HG02798 (cell line): ENCODE data around the gene ZSWIM3.
"Not testable (repeated sequence)": the region's sequence is repeated elsewhere in the genome, so short reads cannot be mapped to it uniquely, and the experiment has no call there.

Experiments
- ATAC-seq: cut with Tn5 transposase; IDR thresholded peaks from one replicate; pipeline ENCODE4 v1.9.1; 2021; ENCODE audit warnings: mild to moderate bottlenecking; ENCODE audit not compliant: unreplicated experiment, poor library complexity

Gene ZSWIM3

DNA sequence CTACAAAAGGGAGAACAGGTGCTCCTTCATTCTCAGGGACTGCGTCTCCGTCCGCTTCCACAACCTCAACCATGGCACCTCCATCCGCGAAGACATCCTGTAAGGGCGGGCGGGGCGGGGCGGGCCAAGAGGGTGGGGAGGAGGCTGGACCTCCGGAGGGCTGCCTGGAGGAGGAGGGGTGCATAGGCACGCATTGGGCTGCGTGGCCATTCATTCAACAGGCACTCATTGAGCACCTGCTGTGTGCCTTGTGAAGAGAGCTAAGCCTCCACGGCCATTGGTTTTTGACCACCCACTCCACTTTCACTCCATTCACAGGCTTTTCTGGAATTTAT, 435 bp downstream of the ZSWIM3 start:
- ATAC-seq: peak; percentile 25

DNA sequence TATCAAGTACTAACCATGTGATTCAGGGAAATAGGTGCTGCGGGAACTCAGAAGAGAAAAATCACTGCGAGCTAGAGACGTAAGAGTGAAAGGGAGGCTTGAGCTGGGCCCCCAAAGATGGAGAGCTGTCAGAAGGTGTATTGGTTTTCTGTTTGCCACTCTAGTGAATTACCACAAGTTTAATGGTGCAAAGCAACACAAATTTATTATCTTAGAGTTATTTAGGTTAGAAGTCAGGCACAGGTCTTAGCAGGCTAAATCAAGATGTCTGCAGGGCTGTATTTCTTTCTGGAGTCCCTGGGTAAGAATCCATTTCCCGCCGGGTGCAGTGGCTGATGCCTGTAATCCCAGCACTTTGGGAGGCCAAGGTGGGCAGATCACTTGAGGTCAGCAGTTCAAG, 2.5 kb downstream of the ZSWIM3 start:
- no peak for ATAC-seq

DNA sequence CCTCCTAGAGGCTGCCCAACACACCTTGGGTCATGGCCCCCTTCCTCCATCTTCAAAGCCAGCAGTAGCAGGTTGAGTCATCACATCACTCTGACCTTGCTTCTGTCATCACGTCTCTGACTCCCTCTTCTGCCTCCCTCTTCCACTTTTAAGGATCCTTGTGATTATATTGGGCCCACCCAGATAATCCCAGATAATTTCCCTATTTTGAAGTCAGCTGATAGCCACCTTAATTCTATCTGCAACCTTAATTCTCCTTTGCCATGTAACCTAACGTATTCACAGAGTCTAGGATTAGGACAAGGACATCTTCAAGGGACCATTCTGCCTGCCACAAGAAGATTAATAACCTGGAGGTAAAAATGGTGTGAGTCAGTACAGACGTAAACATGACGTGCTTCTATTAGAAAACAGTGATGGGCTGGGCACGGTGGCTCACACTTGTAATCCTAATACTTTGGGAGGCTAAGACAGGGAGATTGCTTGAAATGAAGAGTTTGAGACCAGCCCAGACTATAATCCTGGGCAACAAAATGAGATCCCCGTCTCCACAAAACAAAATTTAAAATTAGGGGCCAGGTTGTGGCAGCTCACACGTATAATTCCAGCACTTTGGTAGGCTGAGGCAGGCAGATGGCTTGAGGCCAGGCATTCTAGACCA, 3.3 kb downstream of the ZSWIM3 start:
- no peak for ATAC-seq

DNA sequence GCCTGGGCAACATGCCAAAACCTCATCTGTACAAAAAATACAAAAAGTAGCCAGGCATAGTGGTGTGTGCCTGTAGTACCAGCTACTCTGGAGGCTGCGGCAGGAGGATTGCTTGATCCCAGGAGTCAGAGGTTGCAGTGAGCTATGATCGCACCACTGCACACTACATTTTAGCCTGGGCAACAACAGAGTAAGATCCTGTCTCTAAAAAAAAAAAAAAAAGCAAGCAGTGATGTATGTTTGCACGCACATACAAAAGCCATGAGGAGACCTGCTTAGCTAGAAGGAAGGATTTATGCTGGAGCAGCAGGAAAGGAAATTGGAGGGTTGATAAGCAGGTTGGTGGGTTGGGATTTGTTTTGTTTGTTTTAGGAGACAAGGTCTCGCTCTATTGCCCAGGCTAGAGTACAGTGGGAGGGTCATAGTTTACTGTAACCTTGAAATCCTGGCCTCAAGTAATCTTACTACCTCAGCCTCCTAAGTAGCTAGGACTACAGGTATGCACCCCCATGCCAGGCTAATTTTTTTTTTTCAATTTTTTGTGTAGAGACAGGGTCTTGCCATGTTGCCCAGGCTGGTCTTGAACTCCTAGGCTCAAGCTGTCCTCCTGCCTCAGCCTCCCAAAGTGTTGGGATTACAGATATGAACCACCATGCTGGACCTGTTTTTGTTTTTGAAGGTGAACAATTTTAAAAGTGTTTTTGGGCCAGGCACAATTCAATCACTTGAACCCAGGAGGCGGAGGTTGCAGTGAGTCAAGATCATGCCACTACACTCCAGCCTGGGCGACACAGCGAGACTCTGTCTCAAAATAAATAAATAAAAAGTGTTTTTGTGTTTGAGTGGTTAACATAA, 4.0 kb downstream of the ZSWIM3 start:
- no peak for ATAC-seq

DNA sequence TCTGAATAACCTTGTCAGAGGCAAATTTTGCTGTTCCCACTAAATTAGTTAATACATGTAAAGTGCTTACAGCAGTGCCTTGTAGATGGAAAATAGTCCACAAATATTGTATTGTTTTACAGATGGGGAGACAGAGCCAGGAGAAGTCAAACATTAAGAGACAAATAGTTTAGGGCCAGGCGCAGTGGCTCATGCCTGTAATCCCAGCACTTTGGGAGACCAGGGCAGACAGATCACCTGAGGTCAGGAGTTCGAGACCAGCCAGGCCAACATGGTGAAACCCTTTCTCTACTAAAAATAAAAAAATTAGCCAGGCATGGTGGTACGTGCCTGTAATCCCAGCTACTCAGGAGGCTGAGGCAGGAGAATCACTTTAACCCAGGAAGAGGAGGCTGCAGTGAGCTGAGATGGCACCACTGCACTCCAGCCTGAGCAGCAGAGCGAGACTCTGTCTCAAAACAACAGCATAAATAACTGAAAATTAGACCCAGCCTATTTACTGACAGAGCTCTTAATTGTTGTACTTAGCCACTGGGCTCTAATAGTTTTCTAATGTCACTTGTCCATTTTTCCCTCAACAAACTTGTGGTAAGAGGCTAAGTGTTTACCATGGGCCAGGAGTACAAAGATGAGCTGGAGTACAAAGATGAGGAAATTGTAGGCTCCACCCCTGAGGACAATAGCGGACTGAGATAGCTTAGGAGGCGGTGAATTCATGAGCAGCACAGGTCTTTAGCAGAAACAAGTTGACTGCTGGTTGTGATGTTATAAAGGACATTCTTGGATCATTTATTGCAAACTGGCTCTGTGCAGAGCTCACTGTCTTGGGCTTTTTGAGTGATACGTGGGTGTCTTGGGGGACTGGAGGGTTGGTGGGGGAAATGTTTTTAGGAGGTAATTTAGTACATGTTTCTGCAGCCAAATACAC, 6.4 kb downstream of the ZSWIM3 start:
- no peak for ATAC-seq

DNA sequence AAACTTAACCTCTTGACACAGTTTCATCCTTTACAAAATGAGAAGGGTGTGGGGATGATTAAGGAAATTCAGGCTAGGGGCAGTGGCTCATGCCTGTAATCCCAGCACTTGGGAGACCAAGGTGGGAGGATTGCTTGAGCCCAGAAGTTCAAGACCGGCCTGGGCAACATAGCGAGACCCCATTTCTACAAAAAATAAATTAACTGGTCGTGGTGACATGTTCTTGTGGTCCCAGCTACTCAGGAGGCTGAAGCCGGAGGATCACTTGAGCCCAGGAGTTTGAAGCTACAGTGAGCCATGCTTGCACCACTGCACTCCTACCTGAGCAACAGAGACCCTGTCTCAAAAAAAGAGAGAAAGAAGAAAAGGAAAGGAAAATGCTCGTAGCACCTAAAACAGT, 9.0 kb downstream of the ZSWIM3 start:
- ATAC-seq: no peak

DNA sequence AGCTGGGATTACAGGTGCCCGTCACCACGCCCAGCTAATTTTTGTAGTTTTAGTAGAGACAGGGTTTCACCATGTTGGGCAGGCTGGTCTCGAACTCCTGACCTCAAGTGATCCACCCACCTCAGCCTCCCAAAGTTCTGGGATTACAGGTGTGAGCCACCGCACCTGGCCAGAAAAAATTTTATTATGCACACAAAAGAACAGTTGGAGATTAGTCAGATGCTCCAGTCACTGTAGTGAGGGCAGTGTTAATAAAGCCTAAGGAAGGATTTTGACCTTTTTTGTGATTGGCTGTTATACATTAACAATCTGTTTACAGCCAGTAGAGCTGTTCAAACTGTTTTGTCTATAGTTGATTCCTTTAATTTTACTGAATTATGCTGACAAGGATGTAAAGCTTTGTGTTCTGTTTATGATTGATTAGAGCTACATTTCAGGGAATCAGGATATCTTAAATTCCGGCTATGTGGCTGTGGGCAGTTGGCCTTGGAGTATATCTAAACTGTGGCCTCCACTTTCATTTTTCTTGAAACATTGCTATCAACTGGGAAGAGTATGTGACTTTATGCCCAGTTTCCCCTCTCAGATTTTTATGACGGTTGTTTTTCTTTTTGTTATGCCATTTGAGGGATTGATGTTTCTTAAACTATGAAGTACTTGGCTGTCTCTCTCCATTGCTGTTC, 9.9 kb downstream of the ZSWIM3 start:
- no peak for ATAC-seq

DNA sequence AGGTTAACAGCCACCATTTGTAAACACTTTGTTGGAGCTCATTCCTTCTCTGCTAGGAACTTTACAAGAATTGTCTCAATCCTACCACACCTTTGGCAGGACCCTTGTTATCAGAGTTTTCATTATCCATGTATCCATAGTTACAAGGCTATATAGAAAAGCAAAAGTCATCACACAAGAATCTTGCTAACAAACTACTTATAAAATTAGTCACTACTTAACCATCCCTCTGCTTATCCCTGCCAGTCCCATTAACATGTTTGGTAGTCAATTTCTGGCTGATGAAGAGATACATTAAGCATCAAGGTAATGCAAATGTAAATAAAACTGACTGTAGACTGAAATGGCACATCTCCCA, 10.4 kb downstream of the ZSWIM3 start:
- ATAC-seq: no peak

DNA sequence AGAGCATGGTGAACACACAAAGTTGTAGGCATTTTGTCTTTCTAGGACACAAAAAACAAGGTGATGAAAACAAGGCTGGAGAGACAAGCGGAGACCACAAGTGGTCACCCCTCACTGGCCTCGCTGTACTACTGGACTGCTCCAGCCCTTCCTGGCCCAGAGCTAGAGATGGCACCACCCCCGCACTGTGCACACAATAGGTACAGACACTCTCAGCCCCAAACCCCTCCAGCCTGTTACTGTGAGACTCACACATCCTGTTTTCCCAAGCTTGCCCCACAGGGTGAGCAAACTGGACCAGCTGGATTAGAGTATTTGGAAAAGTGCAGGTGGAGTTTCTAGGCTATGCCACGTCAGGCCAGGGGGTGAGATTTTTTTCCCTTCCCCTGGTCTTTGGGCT, 15.2 kb downstream of the ZSWIM3 start:
- no peak for ATAC-seq

DNA sequence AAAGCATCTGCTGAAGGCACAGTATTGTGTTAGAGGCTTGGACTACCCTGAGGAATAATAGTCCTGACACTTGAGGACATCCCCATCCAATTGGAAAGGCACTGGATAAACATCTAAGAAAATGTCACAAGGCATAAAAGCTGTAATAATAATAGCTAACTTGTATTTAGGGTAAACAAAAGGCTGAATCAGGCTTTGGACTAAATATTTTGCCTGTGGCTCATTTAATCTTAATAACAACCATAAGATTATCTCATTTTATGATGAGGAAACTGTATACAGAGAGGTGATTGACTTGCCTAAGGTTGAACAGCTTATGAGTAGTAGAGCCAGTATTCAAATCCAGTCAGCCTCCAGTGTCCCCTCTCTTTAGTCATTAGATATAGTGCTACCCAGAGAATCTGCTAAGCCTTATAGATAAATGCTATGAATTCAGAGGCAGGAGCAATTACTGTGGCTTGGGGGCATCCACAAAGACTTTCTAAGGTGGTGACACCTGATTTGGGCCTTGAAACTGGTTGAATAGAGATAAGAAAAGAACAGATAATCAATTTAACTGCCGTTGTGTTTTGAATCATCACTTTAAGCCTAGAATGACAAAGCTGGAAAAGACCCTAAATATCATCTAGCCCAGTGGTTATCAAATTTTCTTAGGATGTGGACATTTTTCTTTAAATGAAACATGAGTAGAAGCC, 16.1 kb downstream of the ZSWIM3 start:
- ATAC-seq: no peak

DNA sequence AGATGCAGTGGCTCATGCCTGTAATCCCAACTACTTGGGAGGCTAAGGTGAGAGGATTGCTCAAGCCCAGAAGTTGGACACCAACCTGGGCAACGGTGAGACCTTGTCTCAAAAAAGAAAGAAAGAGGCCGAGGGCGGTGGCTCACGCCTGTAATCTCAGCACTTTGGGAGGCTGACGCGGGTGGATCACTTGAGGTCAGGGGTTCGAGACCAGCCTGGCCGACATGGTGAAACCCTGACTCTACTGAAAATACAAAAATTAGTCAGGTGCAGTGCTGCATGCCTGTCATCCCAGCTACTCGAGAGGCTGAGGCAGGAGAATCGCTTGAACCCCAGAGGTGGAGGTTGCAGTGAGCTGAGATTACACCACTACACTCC, 16.7 kb downstream of the ZSWIM3 start:
- not testable (repeated sequence) for ATAC-seq

DNA sequence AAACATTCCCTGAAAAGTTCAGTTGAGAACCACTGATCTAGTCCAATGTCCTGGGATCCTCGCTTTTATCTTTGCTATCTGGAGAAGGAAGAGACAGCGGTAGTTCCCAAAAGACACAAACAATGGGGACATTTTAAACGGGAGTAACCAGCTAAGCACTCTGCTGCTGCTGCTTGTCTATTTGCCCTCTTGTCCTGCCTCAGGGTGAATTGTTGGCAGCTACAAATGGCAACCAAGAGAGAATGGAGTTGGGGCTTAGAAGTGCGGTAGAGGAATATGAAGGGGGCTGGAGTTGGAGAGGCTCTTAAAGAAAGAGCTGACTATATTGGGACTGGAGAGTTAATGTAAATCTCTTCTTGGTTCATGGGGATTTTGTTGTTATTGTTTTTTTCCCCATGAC, 17.2 kb downstream of the ZSWIM3 start:
- no peak for ATAC-seq

DNA sequence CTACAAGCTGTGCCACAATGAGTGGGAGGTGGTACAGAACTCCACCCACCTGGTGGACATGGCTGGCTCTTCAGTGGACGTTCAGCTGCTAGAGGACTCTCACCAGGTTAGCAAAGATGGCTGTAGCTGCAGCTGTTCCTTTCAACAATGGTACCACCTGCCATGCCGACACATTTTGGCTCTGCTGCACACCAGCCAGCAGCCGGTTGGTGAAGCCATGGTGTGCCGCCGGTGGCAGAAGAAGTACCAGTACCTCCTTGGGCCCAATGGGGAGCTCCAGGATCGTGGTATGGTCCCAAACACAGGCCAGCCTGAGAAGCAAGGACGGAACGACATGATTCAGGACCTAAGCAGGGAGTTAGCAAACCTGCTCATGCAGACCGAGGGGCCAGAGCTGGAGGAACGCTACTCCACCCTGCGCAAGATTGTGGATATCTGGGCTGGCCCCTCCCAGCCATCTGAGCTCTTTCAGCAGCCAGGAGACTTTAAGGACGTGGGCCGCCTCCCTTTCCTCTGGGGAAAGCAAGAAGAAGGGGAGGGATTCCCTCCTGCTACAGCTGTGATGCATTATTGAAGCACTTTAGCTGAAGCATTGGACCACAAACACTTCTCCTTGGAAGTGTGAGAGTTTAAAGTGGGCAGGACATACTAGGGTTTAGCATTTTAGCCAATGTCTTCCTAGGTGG, 20.8 kb downstream of the ZSWIM3 start:
- no peak for ATAC-seq

DNA sequence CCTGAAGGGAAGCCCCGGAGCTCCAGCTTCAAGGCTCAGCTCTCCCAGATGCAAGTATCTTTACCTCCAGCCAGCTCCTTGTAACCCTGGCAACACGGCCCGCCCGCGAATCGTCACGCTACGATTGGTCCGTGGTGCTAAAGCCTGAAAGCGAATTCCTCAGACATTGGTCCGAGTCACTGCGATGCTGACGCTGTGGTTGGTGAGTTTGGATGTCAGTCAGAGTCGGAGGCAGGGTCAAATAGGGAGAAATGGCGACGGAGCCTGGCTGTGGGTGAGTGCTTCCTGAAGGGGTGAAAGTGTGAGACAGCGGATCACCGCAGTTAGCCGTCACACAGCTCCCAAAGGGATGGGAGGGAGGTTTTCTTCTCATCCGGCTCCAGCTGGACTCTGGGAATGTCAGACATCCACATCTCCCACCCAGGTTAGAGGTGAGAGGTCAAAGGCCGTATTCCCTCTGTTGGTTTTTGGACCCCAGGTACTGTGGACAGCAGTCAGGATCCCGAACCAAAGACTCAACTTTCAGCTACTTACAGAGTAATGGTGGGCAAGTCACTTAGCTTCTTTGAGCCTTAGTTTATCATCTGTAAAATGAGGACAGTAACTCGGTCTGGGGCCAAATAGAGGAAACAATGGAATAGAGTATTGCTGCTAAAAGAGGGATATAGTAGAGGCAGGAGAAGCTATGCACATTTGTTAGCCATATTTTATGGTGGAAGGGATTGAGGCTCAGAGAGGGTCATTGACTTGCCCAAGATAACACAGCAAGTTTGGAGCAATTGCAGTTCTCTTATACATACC, 23.8 kb downstream of the ZSWIM3 start, which contains the start of gene ZSWIM1:
ZSWIM1 (plus strand) TSS at position 240 of the 801 bp plus-strand sequence. CDS start 1,366 bp downstream, outside the sequence.
- ATAC-seq: peak; percentile 99

DNA sequence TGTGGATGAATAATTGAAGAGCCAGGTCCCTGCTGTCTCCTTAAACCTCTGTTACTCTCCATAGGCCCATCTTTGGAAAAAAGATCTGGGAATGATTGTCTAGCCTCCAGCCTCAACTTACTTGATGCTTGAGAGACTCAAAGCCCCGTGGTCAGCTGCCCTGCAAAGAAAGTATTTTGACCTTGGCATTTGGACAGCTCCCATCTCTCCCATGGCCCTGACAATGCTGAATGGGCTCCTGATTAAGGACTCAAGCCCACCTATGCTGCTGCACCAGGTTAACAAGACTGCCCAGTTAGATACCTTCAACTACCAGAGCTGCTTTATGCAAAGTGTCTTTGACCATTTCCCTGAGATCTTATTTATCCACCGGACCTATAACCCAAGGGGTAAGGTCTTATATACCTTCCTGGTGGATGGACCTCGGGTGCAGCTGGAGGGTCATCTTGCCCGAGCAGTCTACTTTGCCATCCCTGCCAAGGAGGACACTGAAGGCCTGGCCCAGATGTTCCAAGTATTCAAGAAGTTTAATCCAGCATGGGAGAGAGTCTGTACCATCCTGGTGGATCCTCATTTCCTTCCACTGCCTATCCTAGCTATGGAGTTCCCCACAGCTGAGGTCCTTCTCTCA, 25.2 kb downstream of the ZSWIM3 start:
- no peak for ATAC-seq

DNA sequence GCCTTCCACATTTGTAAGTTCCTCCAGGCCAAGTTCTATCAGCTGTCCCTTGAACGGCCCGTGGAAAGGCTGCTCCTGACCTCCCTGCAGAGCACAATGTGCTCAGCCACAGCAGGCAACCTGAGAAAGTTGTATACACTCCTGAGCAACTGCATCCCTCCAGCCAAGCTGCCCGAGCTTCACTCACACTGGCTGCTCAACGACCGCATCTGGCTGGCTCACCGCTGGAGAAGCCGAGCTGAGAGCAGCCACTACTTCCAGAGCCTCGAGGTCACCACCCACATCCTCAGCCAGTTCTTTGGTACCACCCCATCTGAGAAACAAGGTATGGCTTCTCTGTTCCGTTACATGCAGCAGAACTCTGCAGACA, 25.7 kb downstream of the ZSWIM3 start:
- ATAC-seq: no peak

DNA sequence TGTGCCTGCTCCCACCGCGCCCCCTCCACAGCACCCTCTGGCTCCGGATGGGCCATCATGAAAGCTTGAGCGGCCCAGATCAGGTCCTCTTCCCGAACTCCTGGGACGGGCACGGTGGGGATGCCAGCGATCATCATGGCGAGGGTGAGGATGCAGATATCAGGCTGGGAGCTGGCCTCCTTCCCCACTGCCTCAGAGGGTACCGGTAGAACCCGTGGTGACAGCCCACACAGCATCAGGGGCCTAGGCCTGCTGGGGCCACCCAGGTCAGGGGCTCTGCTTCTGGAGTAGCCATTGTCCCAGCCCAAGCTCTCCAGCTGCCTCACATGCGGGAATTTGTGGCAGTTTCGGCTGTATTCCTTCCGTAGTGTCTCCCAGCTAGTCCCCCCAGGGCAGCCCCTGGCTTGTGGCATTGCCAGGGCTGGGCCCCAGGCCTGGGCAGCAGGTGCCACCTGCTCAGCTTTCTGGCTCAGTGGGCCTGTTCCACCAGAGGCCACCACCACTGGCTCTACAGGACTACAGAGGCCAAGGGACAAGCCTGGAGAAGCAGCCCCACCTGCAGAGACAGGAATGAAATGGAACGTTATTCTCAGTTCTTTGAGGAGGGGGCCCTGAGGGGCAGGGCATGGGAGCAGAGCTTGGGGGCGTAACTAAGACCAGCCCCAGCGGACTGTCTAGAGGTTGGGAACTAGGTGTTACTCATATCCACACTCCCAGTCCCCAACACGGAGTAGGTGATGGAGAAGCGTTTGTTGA, 29.4 kb downstream of the ZSWIM3 start:
- no peak for ATAC-seq
